Measurements from ENCODE around the gene MYOD1. TPM values are rescaled to one million over a fixed set of nuclear protein-coding genes. Genes with fewer than 3 reads are reported as not detected.
A peak's percentile ranks its signal among the peaks of the same experiment; 100 is the strongest.

The MYOD1 gene
- total RNA-seq, result not detected in 3 replicates

- peaks cover 50% of the 10 kb centered on the region for H3K27me3 Mint-ChIP-seq (ENCODE audit: low read depth)
- H3K27ac Mint-ChIP-seq, result no peak within 1 kb of the TSS
- TF ChIP-seq, protein P1, sequence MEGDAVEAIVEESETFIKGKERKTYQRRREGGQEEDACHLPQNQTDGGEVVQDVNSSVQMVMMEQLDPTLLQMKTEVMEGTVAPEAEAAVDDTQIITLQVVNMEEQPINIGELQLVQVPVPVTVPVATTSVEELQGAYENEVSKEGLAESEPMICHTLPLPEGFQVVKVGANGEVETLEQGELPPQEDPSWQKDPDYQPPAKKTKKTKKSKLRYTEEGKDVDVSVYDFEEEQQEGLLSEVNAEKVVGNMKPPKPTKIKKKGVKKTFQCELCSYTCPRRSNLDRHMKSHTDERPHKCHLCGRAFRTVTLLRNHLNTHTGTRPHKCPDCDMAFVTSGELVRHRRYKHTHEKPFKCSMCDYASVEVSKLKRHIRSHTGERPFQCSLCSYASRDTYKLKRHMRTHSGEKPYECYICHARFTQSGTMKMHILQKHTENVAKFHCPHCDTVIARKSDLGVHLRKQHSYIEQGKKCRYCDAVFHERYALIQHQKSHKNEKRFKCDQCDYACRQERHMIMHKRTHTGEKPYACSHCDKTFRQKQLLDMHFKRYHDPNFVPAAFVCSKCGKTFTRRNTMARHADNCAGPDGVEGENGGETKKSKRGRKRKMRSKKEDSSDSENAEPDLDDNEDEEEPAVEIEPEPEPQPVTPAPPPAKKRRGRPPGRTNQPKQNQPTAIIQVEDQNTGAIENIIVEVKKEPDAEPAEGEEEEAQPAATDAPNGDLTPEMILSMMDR (IDR thresholded peaks at IDR 0.05; ENCODE audit: unreplicated experiment), result no peak
- peak in 1 of 2 experiments; percentile 34 for DNase-seq (ENCODE audit: low spot score in 2 of 2, unreplicated experiment in 2 of 2)
- no peaks in the 10 kb centered on the region for H3K36me3 Mint-ChIP-seq
- H3K4me3 Mint-ChIP-seq, result no peak within 1 kb of the TSS
- H3K9me3 Mint-ChIP-seq, result no peaks in the 10 kb centered on the region
- H3K4me1 Mint-ChIP-seq, result peaks cover 2% of the 10 kb centered on the region
Measured at GRCh38 chr11:17719028-17719937, at the start of gene MYOD1. MYOD1 (plus strand) TSS chr11:17719571; CDS start chr11:17719783, 212 bp downstream.

DNA sequence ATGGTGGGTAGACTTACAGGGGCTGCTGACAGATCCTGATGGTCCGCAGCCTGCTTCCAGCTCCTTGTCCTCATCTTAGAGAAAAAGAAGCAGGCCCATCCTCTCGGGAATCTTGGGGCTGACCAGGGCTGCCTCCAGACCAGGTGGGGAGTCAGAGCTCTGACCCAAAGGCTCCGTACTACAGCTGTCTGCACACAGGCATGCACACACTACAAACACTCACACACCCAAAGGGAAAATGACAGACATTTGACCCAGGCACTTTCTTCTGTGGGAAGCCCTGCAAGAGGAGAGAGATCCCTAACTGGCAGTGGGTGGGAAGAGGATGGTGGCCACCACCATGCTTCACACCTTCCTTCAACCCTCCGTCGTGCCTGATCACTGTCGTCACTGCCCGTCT is 46.9 kb upstream of the MYOD1 start:
- peaks cover 21% of the 10 kb centered on the region for H3K9me3 Mint-ChIP-seq
- DNase-seq (ENCODE audit: low spot score in 2 of 2, unreplicated experiment in 2 of 2), result no peak
- TF ChIP-seq, protein P1 (IDR thresholded peaks at IDR 0.05; ENCODE audit: unreplicated experiment), result no peak
- no peaks in the 10 kb centered on the region for H3K36me3 Mint-ChIP-seq
- H3K27ac Mint-ChIP-seq, result no peak overlapping the region
- no peak overlapping the region for H3K4me3 Mint-ChIP-seq
- H3K4me1 Mint-ChIP-seq, result no peaks in the 10 kb centered on the region
- peaks cover 61% of the 10 kb centered on the region for H3K27me3 Mint-ChIP-seq (ENCODE audit: low read depth)

GRCh38 chr11:17673951-17674350 is 45.4 kb upstream of the MYOD1 start:
- H3K27ac Mint-ChIP-seq, result no peak overlapping the region
- H3K9me3 Mint-ChIP-seq, result peaks cover 21% of the 10 kb centered on the region
- TF ChIP-seq, protein P1 (IDR thresholded peaks at IDR 0.05; ENCODE audit: unreplicated experiment), result no peak
- H3K4me3 Mint-ChIP-seq, result no peak overlapping the region
- peaks cover 58% of the 10 kb centered on the region for H3K27me3 Mint-ChIP-seq (ENCODE audit: low read depth)
- no peaks in the 10 kb centered on the region for H3K36me3 Mint-ChIP-seq
- DNase-seq (ENCODE audit: low spot score in 2 of 2, unreplicated experiment in 2 of 2), result no peak
- no peaks in the 10 kb centered on the region for H3K4me1 Mint-ChIP-seq

DNA sequence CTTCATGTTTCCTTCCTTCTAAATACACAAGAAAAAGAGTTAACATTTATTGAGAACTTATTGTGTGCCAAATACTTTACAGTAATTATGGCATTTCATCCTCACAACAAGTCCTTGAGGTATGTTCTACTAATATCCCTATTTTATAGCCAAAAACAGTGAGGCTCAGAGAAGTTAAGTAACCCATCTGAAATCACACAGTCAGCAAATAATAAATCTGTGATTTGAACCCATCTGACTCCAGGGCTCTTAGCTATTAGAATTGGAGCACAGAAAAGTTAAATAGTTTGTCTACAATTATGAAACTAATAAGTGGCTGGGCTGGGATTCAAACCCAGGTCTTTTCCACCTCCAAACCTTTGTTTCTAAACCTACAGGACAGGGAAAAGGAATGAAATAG is 36.5 kb upstream of the MYOD1 start:
- no peaks in the 10 kb centered on the region for H3K4me1 Mint-ChIP-seq
- TF ChIP-seq, protein P1 (IDR thresholded peaks at IDR 0.05; ENCODE audit: unreplicated experiment), result no peak
- no peaks in the 10 kb centered on the region for H3K36me3 Mint-ChIP-seq
- no peak overlapping the region for H3K27ac Mint-ChIP-seq
- no peak overlapping the region for H3K4me3 Mint-ChIP-seq
- DNase-seq (ENCODE audit: low spot score in 2 of 2, unreplicated experiment in 2 of 2), result no peak
- H3K27me3 Mint-ChIP-seq (ENCODE audit: low read depth), result peaks cover 70% of the 10 kb centered on the region
- no peaks in the 10 kb centered on the region for H3K9me3 Mint-ChIP-seq

DNA sequence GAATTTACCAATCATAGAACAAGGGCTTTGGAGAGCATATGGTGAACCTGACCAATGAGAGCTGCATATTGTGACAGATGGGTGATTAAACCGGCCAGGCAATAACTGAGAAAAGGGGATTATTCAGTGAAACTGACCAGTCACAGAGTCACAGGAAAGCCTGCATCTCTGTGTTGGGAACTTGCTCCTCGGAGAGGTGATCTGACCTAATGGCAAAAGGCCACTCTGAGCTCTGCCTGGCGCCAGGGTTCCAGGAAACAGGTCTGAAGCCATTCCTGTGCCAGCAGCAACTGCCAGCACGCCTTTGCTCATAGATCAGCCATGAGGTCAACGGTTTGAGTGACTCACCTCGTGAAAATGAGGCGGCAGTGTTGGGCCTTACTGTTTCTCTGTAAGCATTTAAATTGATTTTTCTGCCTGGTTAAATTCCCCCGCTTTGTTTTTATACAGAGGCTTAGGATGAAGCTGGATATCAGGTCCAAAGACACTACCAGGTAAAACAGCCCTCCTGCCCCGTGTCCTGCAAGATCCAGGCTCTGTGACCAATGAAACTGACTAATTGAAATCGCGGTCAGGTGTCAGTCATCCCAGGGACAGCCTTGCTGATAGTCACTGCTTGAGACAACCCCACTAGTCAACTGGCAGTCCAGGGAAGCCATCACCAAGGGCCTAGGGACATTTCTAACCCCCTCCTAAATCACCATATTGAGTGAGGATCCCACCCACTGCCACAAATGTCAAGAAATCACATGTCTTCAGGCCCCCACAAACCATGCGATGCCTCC is 35.8 kb upstream of the MYOD1 start:
- Mint-ChIP-seq H3K27ac (no peak overlapping the region), H3K4me1 (no peaks in the 10 kb centered on the region), H3K9me3 (no peaks in the 10 kb centered on the region), H3K36me3 (no peaks in the 10 kb centered on the region), H3K4me3 (no peak overlapping the region), H3K27me3 (ENCODE audit: low read depth) (peaks cover 69% of the 10 kb centered on the region)
- TF ChIP-seq, protein P1 (IDR thresholded peaks at IDR 0.05; ENCODE audit: unreplicated experiment), result no peak
- DNase-seq (ENCODE audit: low spot score in 2 of 2, unreplicated experiment in 2 of 2), result no peak
